SK-N-MC (cell line): Measurements from ENCODE around the gene DNAJA1.
"Not testable (repeated sequence)": the region's sequence is repeated elsewhere in the genome, so short reads cannot be mapped to it uniquely, and the experiment has no call there.

Source experiments
- DNase-seq: peaks from one replicate; pipeline ENCODE4 v3.0.0-alpha.2; 2011; ENCODE audit warnings: low read depth, low spot score
- H3K27ac ChIP-seq: fragments of 200-600 bp; sonication (generic); 2 replicates; pipeline ENCODE4 v1.5.1; 2016; ENCODE audit warnings: mixed run types
- H3K36me3 ChIP-seq: fragments of 200-600 bp; sonication (generic); 2 replicates; pipeline ENCODE4 v1.6.1; 2017; ENCODE audit warnings: antibody characterized with exemption, low read length, mixed read lengths; ENCODE audit not compliant: insufficient read depth
- H3K4me3 ChIP-seq: fragments of 200-600 bp; sonication (generic); 2 replicates; pipeline ENCODE4 v1.5.1; 2016
- H3K9ac ChIP-seq: fragments of 200-600 bp; sonication (generic); 2 replicates; pipeline ENCODE4 v1.8.0; 2017; ENCODE audit warnings: mixed run types, mixed read lengths; ENCODE audit not compliant: insufficient read length
- H3K9me3 ChIP-seq: fragments of 200-600 bp; sonication (generic); 2 replicates; pipeline ENCODE4 v1.6.1; 2017; ENCODE audit warnings: low read depth, mild to moderate bottlenecking, antibody characterized with exemption, low read length, moderate library complexity, mixed read lengths
- EZH2 ChIP-seq: fragments of 200-600 bp; sonication (generic); IDR thresholded peaks from one replicate; pipeline ENCODE4 v1.6.1; 2017; ENCODE audit warnings: antibody characterized with exemption
- FOXP2 ChIP-seq: optimal IDR thresholded peaks from 2 replicates; pipeline ENCODE3; 2011; ENCODE audit warnings: mild to moderate bottlenecking, moderate library complexity; ENCODE audit not compliant: insufficient read depth; ENCODE audit errors: extremely low read length, control extremely low read depth
- POLR2AphosphoS5 ChIP-seq: IDR thresholded peaks from 2 replicates; pipeline ENCODE4 v1.6.1; 2012; ENCODE audit warnings: mild to moderate bottlenecking, low read depth, low read length, borderline replicate concordance

The DNAJA1 gene

GRCh38 chr9:33082538-33083326, 57.7 kb downstream of the DNAJA1 start:
- no peak overlapping the region for H3K4me3 ChIP-seq
- no peak overlapping the region for H3K27ac ChIP-seq
- no peaks in the 10 kb centered on the region for H3K9me3 ChIP-seq
- no peak for TF ChIP-seq EZH2
- no peak for TF ChIP-seq POLR2AphosphoS5
- TF ChIP-seq FOXP2 = no peak
- H3K36me3 ChIP-seq = no peaks in the 10 kb centered on the region
- no peak overlapping the region for H3K9ac ChIP-seq
- no peak for DNase-seq

GRCh38 chr9:33085672-33086071, 60.6 kb downstream of the DNAJA1 start:
- not testable (repeated sequence) for H3K9me3 ChIP-seq, H3K36me3 ChIP-seq, H3K4me3 ChIP-seq, H3K9ac ChIP-seq, H3K27ac ChIP-seq, DNase-seq
